ENCODE data around the gene SLC13A3.
A peak's percentile ranks its signal among the peaks of the same experiment; 100 is the strongest.

SLC13A3 gene

GRCh38 chr20:46651091-46651962 lies at the start of gene SLC13A3:
Gene SLC13A3, minus strand, starts transcription at chr20:46651459. Its CDS starts 38 bp downstream, at chr20:46651421.
- H3K9me3 Mint-ChIP-seq = no peaks in the 10 kb centered on the region
- H3K36me3 Mint-ChIP-seq = no peaks in the 10 kb centered on the region
- peaks cover 11% of the 10 kb centered on the region for H3K4me1 Mint-ChIP-seq
- H3K4me3 Mint-ChIP-seq = no peak within 1 kb of the TSS
- DNase-seq (ENCODE audit: low spot score in 2 of 2) (peak in 1 of 2 donors; percentile 22), ATAC-seq (no peak)
- no peak within 1 kb of the TSS for H3K27ac Mint-ChIP-seq

GRCh38 chr20:46701057-46701456 lies 49.8 kb upstream of the SLC13A3 start:
- Mint-ChIP-seq H3K36me3 (no peaks in the 10 kb centered on the region), H3K27ac (no peak overlapping the region), H3K4me3 (no peak overlapping the region), H3K9me3 (no peaks in the 10 kb centered on the region), H3K4me1 (no peaks in the 10 kb centered on the region)
- ATAC-seq (no peak), DNase-seq (ENCODE audit: low spot score in 2 of 2) (no peak)

DNA sequence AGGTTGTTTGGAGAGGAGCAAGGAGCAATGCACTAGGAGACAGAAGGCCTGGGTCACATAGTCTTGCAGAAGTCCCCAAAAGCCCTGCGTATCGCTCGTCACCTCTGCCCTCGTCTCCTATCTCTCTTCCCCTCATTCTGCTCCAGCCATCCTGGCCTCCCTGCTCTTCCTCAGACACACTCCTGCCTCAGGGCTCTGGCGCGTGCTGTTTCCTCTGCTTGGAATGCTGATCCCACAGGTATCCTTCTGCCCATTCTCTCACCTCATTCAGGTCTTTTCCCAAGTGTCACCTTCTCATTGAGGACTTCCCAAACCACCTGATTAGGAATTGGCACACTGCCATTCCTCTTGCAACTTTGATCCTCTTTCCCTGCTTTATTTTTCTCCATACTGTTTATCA lies 49.2 kb upstream of the SLC13A3 start:
- Mint-ChIP-seq H3K27ac (no peak overlapping the region), H3K36me3 (no peaks in the 10 kb centered on the region), H3K4me3 (no peak overlapping the region), H3K9me3 (no peaks in the 10 kb centered on the region), H3K4me1 (no peaks in the 10 kb centered on the region)
- DNase-seq (ENCODE audit: low spot score in 2 of 2) = no peak
- ATAC-seq = no peak

DNA sequence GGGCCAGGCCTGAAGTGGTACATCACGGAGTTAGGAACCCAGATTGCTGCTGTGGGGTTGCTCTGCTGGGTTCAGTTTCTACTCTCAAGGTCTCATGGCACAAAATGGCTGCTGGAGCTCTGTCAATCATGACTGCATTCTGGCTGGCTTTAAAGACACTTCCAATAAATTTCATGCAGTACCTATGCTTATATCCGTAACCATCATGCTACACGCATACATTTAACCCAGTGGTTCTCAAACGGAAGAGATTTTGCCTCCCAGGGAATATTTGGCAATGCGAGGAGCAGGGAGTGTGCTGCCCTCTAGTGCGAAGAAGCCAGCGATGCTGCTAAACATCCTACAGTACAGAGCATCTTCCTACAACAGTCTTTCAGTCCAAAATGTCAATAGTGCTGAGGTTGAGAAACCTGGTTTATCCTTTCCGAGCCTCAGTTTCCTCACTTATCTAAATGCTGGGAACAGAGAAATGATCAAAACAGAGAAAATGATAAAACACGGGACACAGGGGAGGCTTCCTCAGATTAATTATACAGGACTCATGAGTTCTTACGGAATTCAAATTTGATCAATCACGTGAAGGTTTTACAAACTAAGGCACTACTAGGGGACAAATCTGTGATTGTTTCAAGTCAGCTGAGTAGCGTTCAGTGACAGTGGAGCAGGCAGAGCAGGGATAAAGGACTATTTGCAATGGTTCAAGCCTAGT lies 48.5 kb upstream of the SLC13A3 start:
- Mint-ChIP-seq H3K27ac (no peak overlapping the region), H3K36me3 (no peaks in the 10 kb centered on the region)

DNA sequence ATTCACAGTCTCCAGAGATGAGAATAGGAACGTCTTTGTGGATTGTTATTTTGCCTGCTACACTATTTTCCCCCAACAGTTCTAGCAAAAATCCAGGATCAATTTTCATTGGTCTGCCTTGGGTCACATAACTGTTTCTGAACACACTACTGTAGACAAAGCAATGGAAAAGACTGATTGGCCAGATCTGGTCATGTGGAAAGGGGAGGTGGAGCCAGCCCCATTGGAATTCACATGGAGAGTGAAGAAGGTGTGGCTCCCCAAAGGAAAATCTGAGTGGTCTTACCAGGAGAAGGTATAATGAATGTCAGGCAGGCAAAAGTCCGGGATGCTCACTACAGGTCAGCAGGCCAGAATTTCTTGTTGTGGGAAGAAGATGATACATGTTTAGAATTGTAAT lies 47.5 kb upstream of the SLC13A3 start:
- H3K27ac Mint-ChIP-seq = no peak overlapping the region
- no peak overlapping the region for H3K4me3 Mint-ChIP-seq
- no peaks in the 10 kb centered on the region for H3K4me1 Mint-ChIP-seq
- no peaks in the 10 kb centered on the region for H3K36me3 Mint-ChIP-seq
- ATAC-seq = no peak
- no peaks in the 10 kb centered on the region for H3K9me3 Mint-ChIP-seq
- no peak for DNase-seq (ENCODE audit: low spot score in 2 of 2)

More for the DNA sequence above, 48.5 kb upstream of the SLC13A3 start:
- no peak for DNase-seq (ENCODE audit: low spot score in 2 of 2)
- H3K4me3 Mint-ChIP-seq = no peak overlapping the region
- no peak for ATAC-seq
- H3K9me3 Mint-ChIP-seq = no peaks in the 10 kb centered on the region
- no peaks in the 10 kb centered on the region for H3K4me1 Mint-ChIP-seq

DNA sequence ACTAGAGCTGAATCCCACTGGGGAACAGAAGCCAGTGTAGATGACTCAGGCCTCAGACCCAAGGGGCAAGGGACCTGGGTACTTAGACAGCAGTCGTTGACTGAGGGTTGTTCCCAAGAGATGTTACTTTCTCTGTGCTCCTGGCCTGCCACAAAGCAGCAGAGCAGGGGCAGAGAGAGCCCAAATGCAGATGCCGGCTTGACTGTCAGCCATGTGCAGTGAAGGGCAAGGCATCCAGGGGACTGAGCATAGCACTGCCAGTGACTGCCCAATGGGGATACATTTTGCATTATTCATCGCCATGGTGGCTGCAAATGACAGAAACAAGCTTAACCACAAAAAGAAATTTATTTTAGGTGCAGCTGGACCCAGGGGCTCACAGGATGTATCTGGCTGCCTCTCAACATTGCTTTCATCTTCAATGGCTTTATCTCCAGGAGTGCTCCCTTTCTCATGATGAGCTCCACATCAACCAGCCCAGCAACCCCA lies 45.6 kb upstream of the SLC13A3 start:
- DNase-seq (ENCODE audit: low spot score in 2 of 2) (no peak), ATAC-seq (no peak)
- Mint-ChIP-seq H3K9me3 (no peaks in the 10 kb centered on the region), H3K4me3 (no peak overlapping the region), H3K4me1 (no peaks in the 10 kb centered on the region), H3K27ac (no peak overlapping the region), H3K36me3 (no peaks in the 10 kb centered on the region)

- DNase-seq (ENCODE audit: low spot score in 2 of 2) (no peak), ATAC-seq (no peak)
- Mint-ChIP-seq H3K27ac (no peak overlapping the region), H3K4me3 (no peak overlapping the region), H3K4me1 (no peaks in the 10 kb centered on the region), H3K9me3 (no peaks in the 10 kb centered on the region), H3K36me3 (no peaks in the 10 kb centered on the region)
Observed at GRCh38 chr20:46695892-46696291, 44.6 kb upstream of the SLC13A3 start.

- Mint-ChIP-seq H3K9me3 (no peaks in the 10 kb centered on the region), H3K36me3 (no peaks in the 10 kb centered on the region), H3K27ac (no peak overlapping the region), H3K4me3 (no peak overlapping the region), H3K4me1 (peaks cover 10% of the 10 kb centered on the region)
- ATAC-seq = no peak
- DNase-seq (ENCODE audit: low spot score in 2 of 2) = no peak
Observed at GRCh38 chr20:46694484-46694883, 43.2 kb upstream of the SLC13A3 start.

- no peak for DNase-seq (ENCODE audit: low spot score in 2 of 2)
- Mint-ChIP-seq H3K4me1 (peaks cover 33% of the 10 kb centered on the region), H3K36me3 (peaks cover 15% of the 10 kb centered on the region), H3K9me3 (no peaks in the 10 kb centered on the region), H3K27ac (no peak overlapping the region), H3K4me3 (no peak overlapping the region)
- ATAC-seq = no peak
Observed at GRCh38 chr20:46691196-46691595, 39.9 kb upstream of the SLC13A3 start.

DNA sequence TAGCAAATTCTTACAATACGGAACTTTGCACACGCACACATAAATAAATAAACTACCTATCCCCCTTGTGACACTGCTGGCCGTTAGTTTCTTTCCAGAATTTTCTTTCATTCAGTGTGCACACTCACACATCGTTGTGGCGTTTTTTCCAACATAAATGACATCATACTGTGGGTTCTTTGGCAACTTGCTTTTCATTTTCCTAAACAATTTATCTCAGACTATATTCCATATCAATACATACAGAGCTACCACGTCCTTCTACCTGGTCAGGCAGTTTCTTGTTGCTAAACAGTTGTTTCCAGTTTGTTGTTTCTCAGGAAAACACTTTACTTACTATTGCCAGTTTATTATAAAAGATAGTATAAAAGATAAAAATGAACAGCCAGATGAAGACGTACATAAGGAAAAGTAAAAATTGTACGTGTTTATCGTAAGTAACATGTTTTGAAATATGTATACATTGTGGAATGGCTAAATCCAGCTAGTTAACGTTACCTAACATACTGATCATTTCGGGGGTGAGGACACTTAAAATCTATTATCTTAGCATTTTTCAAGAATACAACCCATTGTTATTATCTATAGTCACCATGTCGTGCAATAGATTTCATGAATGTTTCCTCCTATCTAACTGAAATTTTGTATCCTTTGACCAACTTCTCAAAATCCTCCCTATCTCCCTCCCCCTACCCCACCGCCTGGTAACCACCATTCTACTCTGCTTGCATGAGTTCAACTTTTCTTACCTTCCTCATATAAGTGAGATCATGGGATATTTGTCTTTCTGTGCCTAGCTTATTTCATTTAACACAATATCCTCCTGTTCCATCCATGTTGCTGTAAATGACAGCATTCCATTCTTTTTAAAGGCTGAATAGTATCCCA lies 39.2 kb upstream of the SLC13A3 start:
- ATAC-seq (no peak), DNase-seq (ENCODE audit: low spot score in 2 of 2) (no peak)
- Mint-ChIP-seq H3K27ac (peak overlapping the region; percentile 96), H3K4me3 (peak overlapping the region; percentile 91), H3K4me1 (peaks cover 38% of the 10 kb centered on the region), H3K36me3 (peaks cover 22% of the 10 kb centered on the region), H3K9me3 (no peaks in the 10 kb centered on the region)

- Mint-ChIP-seq H3K36me3 (peaks cover 30% of the 10 kb centered on the region), H3K4me1 (peaks cover 44% of the 10 kb centered on the region), H3K27ac (peak overlapping the region; percentile 96), H3K4me3 (peak overlapping the region; percentile 91), H3K9me3 (no peaks in the 10 kb centered on the region)
- ATAC-seq (no peak), DNase-seq (ENCODE audit: low spot score in 2 of 2) (no peak)
Observed at GRCh38 chr20:46689754-46690085, 38.5 kb upstream of the SLC13A3 start.

GRCh38 chr20:46689082-46689753 lies 38.0 kb upstream of the SLC13A3 start, which contains the start of gene TP53RK:
Gene TP53RK, minus strand, starts transcription at chr20:46689444. Its CDS starts 30 bp downstream, at chr20:46689414.
- peaks cover 46% of the 10 kb centered on the region for H3K4me1 Mint-ChIP-seq
- H3K36me3 Mint-ChIP-seq = peaks cover 30% of the 10 kb centered on the region
- no peaks in the 10 kb centered on the region for H3K9me3 Mint-ChIP-seq
- H3K27ac Mint-ChIP-seq = peak within 1 kb of the TSS; percentile 96
- DNase-seq (ENCODE audit: low spot score in 2 of 2) = peak; percentile 88 to 98
- ATAC-seq = peak; percentile 96
- H3K4me3 Mint-ChIP-seq = peak within 1 kb of the TSS; percentile 91

DNA sequence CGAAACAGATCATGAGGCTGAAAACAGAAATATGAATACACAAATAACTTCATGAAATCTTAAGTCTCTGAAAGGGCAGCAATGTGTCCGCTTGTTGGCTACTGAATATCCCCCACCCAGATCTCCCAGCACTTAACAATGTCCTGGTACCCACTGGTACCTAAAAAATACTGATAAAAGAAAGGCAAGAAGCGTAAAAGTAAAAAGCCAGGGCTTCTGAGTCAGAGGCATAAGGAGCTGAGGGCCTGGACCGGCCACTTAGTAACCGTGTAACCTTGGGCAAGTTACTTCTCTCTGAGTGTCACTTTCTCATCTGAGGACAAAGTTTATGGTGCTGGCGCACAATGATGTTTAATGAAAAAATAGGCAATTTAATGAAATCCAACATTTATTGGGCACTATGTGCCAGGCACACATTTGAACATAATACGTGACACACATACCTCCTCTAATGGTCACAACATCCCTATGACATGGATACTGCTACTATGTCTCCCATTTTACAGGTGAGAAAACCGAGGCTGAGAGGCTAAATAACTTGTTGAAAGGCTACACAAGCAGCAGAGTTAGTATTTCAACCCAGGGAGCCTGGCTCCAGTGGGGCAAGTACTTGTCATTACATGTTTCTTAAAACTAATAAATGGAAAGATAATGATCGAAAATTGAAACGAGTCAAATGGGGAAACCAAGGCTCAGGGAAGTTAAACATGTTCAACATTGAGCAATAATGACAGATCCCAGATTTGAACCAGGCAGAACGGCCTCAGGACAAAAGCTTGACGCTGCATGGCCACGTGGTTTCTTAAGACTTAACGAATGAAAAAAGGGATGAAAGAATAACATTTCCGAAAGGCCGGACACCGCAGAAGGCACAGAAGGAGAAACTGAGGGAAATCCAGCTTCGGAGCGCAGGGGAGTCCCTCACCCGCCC lies 37.2 kb upstream of the SLC13A3 start:
- Mint-ChIP-seq H3K9me3 (no peaks in the 10 kb centered on the region), H3K4me1 (peaks cover 54% of the 10 kb centered on the region), H3K27ac (peak overlapping the region; percentile 96), H3K36me3 (peaks cover 30% of the 10 kb centered on the region), H3K4me3 (peak overlapping the region; percentile 91)
- no peak for ATAC-seq
- DNase-seq (ENCODE audit: low spot score in 2 of 2) = no peak

Measured in stimulated activated effector memory CD8-positive, alpha-beta T cell treated with anti-CD3 and anti-CD28 coated beads, Interleukin-12 subunit alpha, Interleukin-12 subunit beta, amount 100 ng/mL, for 72 hours (primary cell).